Cardiac muscle cell (in vitro differentiated cells and primary cell): ENCODE data around the gene ADAMTS7. TPM values are rescaled to one million over a fixed set of nuclear protein-coding genes. Genes with fewer than 3 reads are reported as not detected.
"Not testable (repeated sequence)": the region's sequence is repeated elsewhere in the genome, so short reads cannot be mapped to it uniquely, and the experiment has no call there.

Experiments used
- DNase-seq, 2 donors: peaks; one replicate each; pipeline versions ENCODE4 v3.0.0 to v3.0.0-alpha.2; 2010 to 2017; ENCODE audit warnings: low read depth in 1 of 2, low spot score in 1 of 2
- H3K27ac ChIP-seq: fragments of 200-600 bp; sonication (generic); 2 replicates; pipeline ENCODE4 v1.5.1; 2016
- H3K27me3 ChIP-seq: fragments of 200-600 bp; sonication (generic); 2 replicates; pipeline ENCODE4 v1.6.0; 2016; ENCODE audit warnings: control low read depth
- H3K36me3 ChIP-seq: fragments of 200-600 bp; sonication (generic); 2 replicates; pipeline ENCODE4 v1.5.1; 2016; ENCODE audit warnings: control low read depth
- H3K4me1 ChIP-seq: fragments of 200-600 bp; sonication (generic); 2 replicates; pipeline ENCODE4 v1.8.1; 2017; ENCODE audit warnings: low read depth, mild to moderate bottlenecking, mixed run types
- H3K4me3 ChIP-seq: fragments of 200-600 bp; sonication (generic); 2 replicates; pipeline ENCODE4 v1.5.1; 2016; ENCODE audit warnings: mild to moderate bottlenecking
- H3K9me3 ChIP-seq: fragments of 200-600 bp; sonication (generic); 2 replicates; pipeline ENCODE4 v1.5.1; 2017; ENCODE audit warnings: low read depth, mild to moderate bottlenecking, control low read depth
- polyA plus RNA-seq: library from polyadenylated mRNA; unstranded; fragments of >200 nt; fragmentation: Nextera tagmentation; extraction: Ambion mirVana; gene quantifications from 2 replicates; pipeline ENCODE4 v1.2.1, GENCODE V29; 2016
- total RNA-seq: library from RNA; depleted of rRNA; stranded (reverse); fragments of >200 nt; gene quantifications from 2 replicates; pipeline ENCODE4 v1.2.3, GENCODE V29; 2016
- TF ChIP-seq, protein P1 (sequence below): IDR thresholded peaks from 2 replicates; pipeline ENCODE4 v1.5.1; 2012; ENCODE audit warnings: low read depth, mild to moderate bottlenecking, low read length

Gene ADAMTS7
- total and polyA plus RNA-seq, 2 experiments from 2014 or later, result 11.8 to 35.3 TPM

DNA sequence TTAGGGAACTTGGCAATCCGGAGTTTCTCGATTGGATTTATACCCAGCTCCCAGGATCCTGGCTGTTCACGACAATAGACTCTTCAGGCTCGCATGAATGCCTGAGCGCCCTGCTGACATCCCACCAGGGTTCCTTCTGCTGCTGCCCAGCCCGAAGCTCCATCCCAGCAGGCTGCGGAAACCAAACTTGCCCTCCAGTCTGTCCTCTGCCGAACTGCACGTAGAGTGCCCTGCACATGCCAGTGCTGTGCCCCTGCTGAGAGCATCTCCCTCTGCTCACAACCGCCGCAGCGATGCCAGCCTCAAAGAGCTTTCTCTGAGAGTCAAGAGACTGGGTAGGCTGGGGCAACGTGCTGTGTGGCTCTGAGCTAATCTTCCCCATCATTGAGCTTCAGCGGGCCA lies 6.9 kb downstream of the ADAMTS7 start:
- H3K4me1 ChIP-seq, result no peaks in the 10 kb centered on the region
- H3K36me3 ChIP-seq, result no peaks in the 10 kb centered on the region
- H3K27ac ChIP-seq, result no peak overlapping the region
- TF ChIP-seq, protein P1, sequence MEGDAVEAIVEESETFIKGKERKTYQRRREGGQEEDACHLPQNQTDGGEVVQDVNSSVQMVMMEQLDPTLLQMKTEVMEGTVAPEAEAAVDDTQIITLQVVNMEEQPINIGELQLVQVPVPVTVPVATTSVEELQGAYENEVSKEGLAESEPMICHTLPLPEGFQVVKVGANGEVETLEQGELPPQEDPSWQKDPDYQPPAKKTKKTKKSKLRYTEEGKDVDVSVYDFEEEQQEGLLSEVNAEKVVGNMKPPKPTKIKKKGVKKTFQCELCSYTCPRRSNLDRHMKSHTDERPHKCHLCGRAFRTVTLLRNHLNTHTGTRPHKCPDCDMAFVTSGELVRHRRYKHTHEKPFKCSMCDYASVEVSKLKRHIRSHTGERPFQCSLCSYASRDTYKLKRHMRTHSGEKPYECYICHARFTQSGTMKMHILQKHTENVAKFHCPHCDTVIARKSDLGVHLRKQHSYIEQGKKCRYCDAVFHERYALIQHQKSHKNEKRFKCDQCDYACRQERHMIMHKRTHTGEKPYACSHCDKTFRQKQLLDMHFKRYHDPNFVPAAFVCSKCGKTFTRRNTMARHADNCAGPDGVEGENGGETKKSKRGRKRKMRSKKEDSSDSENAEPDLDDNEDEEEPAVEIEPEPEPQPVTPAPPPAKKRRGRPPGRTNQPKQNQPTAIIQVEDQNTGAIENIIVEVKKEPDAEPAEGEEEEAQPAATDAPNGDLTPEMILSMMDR, result no peak
- no peak overlapping the region for H3K4me3 ChIP-seq
- H3K27me3 ChIP-seq, result no peaks in the 10 kb centered on the region
- no peaks in the 10 kb centered on the region for H3K9me3 ChIP-seq
- DNase-seq, result no peak

DNA sequence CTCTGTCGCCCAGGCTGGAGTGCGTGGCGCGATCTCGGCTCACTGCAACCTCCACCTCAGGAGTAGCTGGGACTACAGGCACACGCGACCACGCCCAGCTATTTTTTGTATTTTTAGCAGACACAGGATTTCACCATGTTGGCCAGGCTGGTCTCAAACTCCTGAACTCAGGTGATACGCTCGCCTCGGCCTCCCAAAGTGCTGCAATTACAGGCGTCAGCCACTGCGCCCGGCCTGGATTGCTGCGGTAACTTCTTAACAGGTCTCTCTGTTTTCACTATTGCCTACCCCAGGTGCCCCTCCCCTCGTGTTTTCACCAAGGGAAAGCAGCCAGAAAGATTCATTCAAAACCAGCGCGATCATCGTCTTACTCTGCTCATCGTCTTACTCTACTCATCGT lies 10.5 kb downstream of the ADAMTS7 start:
- Histone ChIP-seq H3K27me3 (no peaks in the 10 kb centered on the region), H3K4me3 (no peak overlapping the region), H3K9me3 (no peaks in the 10 kb centered on the region), H3K36me3 (peaks cover 2% of the 10 kb centered on the region), H3K27ac (no peak overlapping the region), H3K4me1 (no peaks in the 10 kb centered on the region)
- TF ChIP-seq, protein P1, result no peak
- DNase-seq, result no peak

DNA sequence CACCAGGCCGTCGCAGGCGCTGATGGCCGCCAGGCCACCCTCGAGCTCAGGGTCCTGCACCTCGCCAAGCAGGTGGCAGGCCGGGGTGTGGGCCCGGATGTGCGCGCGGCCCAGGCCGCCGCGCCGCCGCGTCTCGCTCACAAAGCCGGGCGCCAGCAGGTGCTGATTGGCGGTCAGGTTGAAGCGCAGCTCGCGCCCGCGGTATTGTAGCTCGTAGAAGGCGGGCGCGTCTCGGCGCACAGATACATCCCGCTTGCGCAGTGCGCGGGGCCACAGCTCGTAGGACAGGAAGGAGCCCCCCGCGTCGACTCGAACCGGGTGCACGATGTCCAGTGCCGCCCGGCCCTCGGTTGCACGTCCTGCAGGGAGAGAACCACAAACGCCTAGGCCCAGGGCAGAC lies 11.1 kb downstream of the ADAMTS7 start:
- Histone ChIP-seq H3K4me1 (no peaks in the 10 kb centered on the region), H3K27me3 (no peaks in the 10 kb centered on the region)
- TF ChIP-seq, protein P1, result no peak

DNA sequence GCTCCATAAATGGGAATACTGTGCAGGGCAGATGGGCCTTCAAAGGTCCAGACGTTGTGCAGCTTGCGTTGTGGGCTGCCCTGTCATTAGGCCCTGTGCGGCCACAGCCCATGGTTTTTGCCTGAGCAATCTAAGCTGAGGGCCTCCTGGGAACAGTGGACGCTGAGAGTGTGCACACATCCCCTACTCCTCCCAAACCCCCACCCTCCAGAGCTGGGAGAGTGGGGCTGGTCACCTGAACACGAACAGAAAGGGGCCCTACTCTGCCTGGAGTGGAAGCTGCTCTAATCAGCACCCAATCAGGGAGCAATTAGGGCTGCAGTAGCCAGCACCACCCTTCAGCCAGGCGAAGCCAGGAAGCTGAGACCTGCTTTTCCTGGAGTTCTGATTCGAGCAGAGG lies 12.2 kb downstream of the ADAMTS7 start:
- not testable (repeated sequence) for DNase-seq, H3K4me1 ChIP-seq, H3K36me3 ChIP-seq, H3K27ac ChIP-seq, H3K9me3 ChIP-seq, H3K4me3 ChIP-seq, H3K27me3 ChIP-seq

More for the DNA sequence above, 11.1 kb downstream of the ADAMTS7 start:
- Histone ChIP-seq H3K9me3 (no peaks in the 10 kb centered on the region), H3K27ac (no peak overlapping the region), H3K36me3 (peaks cover 2% of the 10 kb centered on the region), H3K4me3 (no peak overlapping the region)
- DNase-seq, result no peak

DNA sequence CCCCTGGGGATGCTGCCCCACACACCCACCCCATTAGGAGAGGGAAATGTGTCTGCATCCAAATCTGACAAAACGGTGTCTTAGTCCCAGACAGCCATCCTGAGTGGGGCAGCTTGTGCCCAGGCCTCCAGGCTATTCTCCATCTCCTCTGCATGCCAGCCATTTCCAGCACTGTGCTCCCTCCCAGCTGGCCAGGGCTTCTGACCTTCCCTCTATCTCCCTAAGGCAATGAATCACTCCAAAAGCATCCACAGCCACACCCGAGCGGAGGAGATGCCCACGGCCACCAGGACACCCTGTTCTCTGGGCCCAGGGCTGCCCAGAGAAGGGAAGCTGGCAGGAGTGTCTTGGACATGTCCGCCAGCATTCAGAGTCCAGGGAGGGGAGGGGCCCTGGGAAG lies 12.9 kb downstream of the ADAMTS7 start:
- H3K27ac ChIP-seq, H3K4me1 ChIP-seq, H3K4me3 ChIP-seq, H3K36me3 ChIP-seq, H3K9me3 ChIP-seq, H3K27me3 ChIP-seq: not testable (repeated sequence)
- DNase-seq, result peak in 1 of 2 donors; percentile 44

DNA sequence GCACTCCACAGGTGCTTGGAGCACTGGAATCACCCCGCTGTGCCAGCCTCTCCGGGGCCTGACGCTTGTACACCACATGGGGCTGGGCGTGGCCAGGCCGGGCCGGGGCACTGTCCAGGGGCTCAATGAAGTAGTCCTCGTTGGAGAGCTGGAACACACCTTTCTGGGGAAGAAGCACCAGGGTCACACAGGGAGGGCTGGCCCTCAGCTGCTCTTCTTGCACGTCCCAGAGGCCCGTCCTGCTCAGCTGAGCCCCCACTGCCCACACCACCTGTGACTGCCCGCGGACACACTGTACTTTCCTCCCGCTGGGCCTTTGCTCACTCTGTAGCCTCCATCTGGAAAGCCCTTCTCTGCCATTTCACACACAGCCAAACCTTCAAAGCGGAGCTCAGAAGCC lies 13.3 kb downstream of the ADAMTS7 start:
- peaks cover 2% of the 10 kb centered on the region for H3K36me3 ChIP-seq
- no peaks in the 10 kb centered on the region for H3K27me3 ChIP-seq
- no peaks in the 10 kb centered on the region for H3K9me3 ChIP-seq
- no peak for DNase-seq
- H3K4me3 ChIP-seq, result no peak overlapping the region
- TF ChIP-seq, protein P1, result no peak
- no peak overlapping the region for H3K27ac ChIP-seq
- H3K4me1 ChIP-seq, result no peaks in the 10 kb centered on the region

DNA sequence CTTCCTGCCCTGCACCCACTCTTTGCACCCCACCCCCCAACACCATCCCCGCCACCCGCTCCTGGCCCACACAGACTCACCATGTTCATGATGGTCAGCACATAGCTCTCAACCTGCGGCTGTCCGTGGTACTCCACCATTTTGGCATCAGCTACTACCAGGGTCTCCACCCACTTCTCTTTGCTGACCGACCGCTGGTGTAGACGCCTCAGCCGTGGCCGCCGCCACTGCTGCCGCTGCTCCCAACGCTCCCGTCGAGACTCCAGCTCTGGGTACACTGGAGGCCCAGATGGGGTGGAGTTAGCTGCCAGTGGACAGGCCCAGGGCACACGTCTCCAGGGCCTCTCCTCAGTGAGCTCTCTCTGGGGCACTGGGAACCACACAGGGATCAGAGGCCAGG lies 14.8 kb downstream of the ADAMTS7 start:
- TF ChIP-seq, protein P1, result no peak
- Histone ChIP-seq H3K27me3 (no peaks in the 10 kb centered on the region), H3K36me3 (peaks cover 2% of the 10 kb centered on the region)

More for the DNA sequence above, 14.8 kb downstream of the ADAMTS7 start:
- no peak for DNase-seq
- Histone ChIP-seq H3K9me3 (no peaks in the 10 kb centered on the region), H3K4me3 (no peak overlapping the region), H3K27ac (no peak overlapping the region), H3K4me1 (no peaks in the 10 kb centered on the region)
